PC-3 (cell line): ENCODE measurements around the gene TIGD2. TPM values are rescaled to one million over a fixed set of nuclear protein-coding genes. Genes with fewer than 3 reads are reported as not detected.

ENCODE experiments used
- ATAC-seq: fragments of 200-7000 bp; cut with Tn5 transposase; 2 replicates; pipeline ENCODE4 v1.9.1; 2020; ENCODE audit warnings: mild to moderate bottlenecking, moderate library complexity
- BruUV-seq: library from RNA; stranded (reverse); fragments of 400-500 nt; replicated peaks from 2 replicates; lab custom pipeline; 2021; lab: Mats Ljungman, UMichigan
- CTCF ChIA-PET: fragments of 300-600 bp; sonication (Branson Sonifier 250); formaldehyde crosslinking; loops from one replicate; lab custom pipeline; 2022; ENCODE audit warnings: antibody characterized with exemption; lab: Charles Lee
- POLR2A ChIA-PET: fragments of 300-600 bp; sonication (Branson Sonifier 250); formaldehyde crosslinking; loops from one replicate; lab custom pipeline; 2022; ENCODE audit warnings: antibody characterized with exemption; ENCODE audit not compliant: unreplicated experiment; lab: Charles Lee
- DNase-seq: peaks from one replicate; pipeline ENCODE4 v3.0.0-alpha.2; 2015
- H2AFZ ChIP-seq: fragments of 300-600 bp; sonication (generic); 2 replicates; pipeline ENCODE4 v1.6.0; 2016; ENCODE audit warnings: antibody characterized with exemption, low read length
- H3F3A ChIP-seq: fragments of 300-600 bp; sonication (generic); one replicate; pipeline ENCODE4 v1.6.0; 2017; ENCODE audit warnings: antibody characterized with exemption, low read length, control low read depth, mild to moderate bottlenecking; ENCODE audit not compliant: unreplicated experiment
- H3K27ac ChIP-seq: fragments of 300-600 bp; sonication (generic); 2 replicates; pipeline ENCODE4 v1.5.1; 2016; ENCODE audit warnings: mild to moderate bottlenecking, low read length
- H3K27me3 ChIP-seq: fragments of 300-600 bp; sonication (generic); 2 replicates; pipeline ENCODE4 v1.6.1; 2016; ENCODE audit warnings: low read length, mixed read lengths
- H3K36me3 ChIP-seq: fragments of 300-600 bp; sonication (generic); 2 replicates; pipeline ENCODE4 v1.6.1; 2016; ENCODE audit warnings: low read depth, mixed run types, low read length, mixed read lengths
- H3K4me1 ChIP-seq: fragments of 300-600 bp; sonication (generic); 2 replicates; pipeline ENCODE4 v1.5.1; 2016; ENCODE audit warnings: low read length; ENCODE audit not compliant: insufficient read depth
- H3K4me2 ChIP-seq: fragments of 300-600 bp; sonication (generic); 2 replicates; pipeline ENCODE4 v1.6.0; 2016; ENCODE audit warnings: low read length
- H3K4me3 ChIP-seq: fragments of 300-600 bp; sonication (generic); 2 replicates; pipeline ENCODE4 v1.5.1; 2016; ENCODE audit warnings: mild to moderate bottlenecking, low read length, mixed read lengths
- H3K79me2 ChIP-seq: fragments of 300-600 bp; sonication (generic); 2 replicates; pipeline ENCODE4 v1.6.1; 2017; ENCODE audit warnings: low read length, mixed read lengths
- H3K9ac ChIP-seq: fragments of 300-600 bp; sonication (generic); 2 replicates; pipeline ENCODE4 v1.6.0; 2016; ENCODE audit warnings: mild to moderate bottlenecking, low read length
- H3K9me2 ChIP-seq: fragments of 300-600 bp; sonication (generic); replicated peaks from 2 replicates; pipeline ENCODE4 v1.6.1; 2016; ENCODE audit warnings: mixed run types, low read length, mixed read lengths
- H3K9me3 ChIP-seq: fragments of 300-600 bp; sonication (generic); 2 replicates; pipeline ENCODE4 v1.6.1; 2016; ENCODE audit warnings: low read length, mixed read lengths
- H4K20me1 ChIP-seq: fragments of 300-600 bp; sonication (generic); 2 replicates; pipeline ENCODE4 v1.6.1; 2016; ENCODE audit warnings: low read length, mixed read lengths
- CTCF ChIP-seq: fragments of 300-600 bp; sonication (generic); conservative IDR thresholded peaks from 2 replicates; pipeline ENCODE4 v1.5.1; 2017; ENCODE audit warnings: antibody characterized with exemption, low read depth, mild to moderate bottlenecking, low read length
- EZH2 ChIP-seq: fragments of 300-600 bp; sonication (generic); IDR thresholded peaks from one replicate; pipeline ENCODE4 v1.6.1; 2017; ENCODE audit warnings: antibody characterized with exemption, mild to moderate bottlenecking, low read length; ENCODE audit not compliant: unreplicated experiment
- EZH2phosphoT487 ChIP-seq: fragments of 300-600 bp; sonication (generic); IDR thresholded peaks from 2 replicates; pipeline ENCODE4 v1.6.1; 2018; ENCODE audit warnings: mild to moderate bottlenecking, antibody characterized with exemption, low read length, borderline replicate concordance
- intact Hi-C: fragments of 100-400 bp; cut with micrococcal nuclease; formaldehyde crosslinking; loops from 2 replicates; pipeline ENCODE4 v1.9.0; 2023
- total RNA-seq: library from RNA; depleted of rRNA; stranded (reverse); fragments of >200 nt; gene quantifications from 2 replicates; pipeline ENCODE4 v1.2.3, GENCODE V29; 2014

Gene TIGD2
- total RNA-seq, 1 experiment from 2014 or later: 5.4 TPM

- Histone ChIP-seq H3K36me3 (0 out of 2 replicates have a peak, but pooled peaks cover 3% of the 10 kb centered on the region), H3K9me3 (no peaks in the 10 kb centered on the region), H2AFZ (no peak overlapping the region), H3K9ac (no peak overlapping the region), H3K79me2 (peaks cover 10% of the 10 kb centered on the region), H3K27me3 (no peaks in the 10 kb centered on the region), H4K20me1 (no peaks in the 10 kb centered on the region), H3K27ac (no peak overlapping the region), H3K4me1 (peaks cover 16% of the 10 kb centered on the region), H3F3A (no peaks in the 10 kb centered on the region), H3K4me2 (no peak overlapping the region), H3K9me2 (no peaks in the 10 kb centered on the region), H3K4me3 (no peak overlapping the region)
- ChIA-PET POLR2A (no interaction called here), CTCF (no interaction called here)
- no TSS peak for BruUV-seq
- ATAC-seq (no peak), DNase-seq (no peak)
- intact Hi-C loops: no loop called here
- TF ChIP-seq EZH2 (no peak), CTCF (no peak), EZH2phosphoT487 (no peak)
Measured at GRCh38 chr4:89117115-89117514, 5.8 kb downstream of the TIGD2 start.

GRCh38 chr4:89119166-89119565, 7.8 kb downstream of the TIGD2 start:
- H3K27me3 ChIP-seq: no peaks in the 10 kb centered on the region
- no peaks in the 10 kb centered on the region for H3F3A ChIP-seq
- H3K9ac ChIP-seq: no peak overlapping the region
- H3K27ac ChIP-seq: no peak overlapping the region
- ChIA-PET POLR2A (no interaction called here), CTCF (no interaction called here)
- TF ChIP-seq CTCF (no peak), EZH2 (no peak), EZH2phosphoT487 (no peak)
- ATAC-seq: peak; percentile 69
- no peak overlapping the region for H3K4me3 ChIP-seq
- H2AFZ ChIP-seq: no peak overlapping the region
- H4K20me1 ChIP-seq: no peaks in the 10 kb centered on the region
- H3K4me1 ChIP-seq: peaks cover 23% of the 10 kb centered on the region
- no peaks in the 10 kb centered on the region for H3K79me2 ChIP-seq
- H3K4me2 ChIP-seq: no peak overlapping the region
- no TSS peak for BruUV-seq
- intact Hi-C loops: no loop called here
- DNase-seq: peak; percentile 51
- no peaks in the 10 kb centered on the region for H3K9me2 ChIP-seq
- H3K36me3 ChIP-seq: no peaks in the 10 kb centered on the region
- no peaks in the 10 kb centered on the region for H3K9me3 ChIP-seq

- TF ChIP-seq EZH2phosphoT487 (no peak), CTCF (no peak), EZH2 (no peak)
- Histone ChIP-seq H3K9me2 (no peaks in the 10 kb centered on the region), H3K27me3 (no peaks in the 10 kb centered on the region), H3K36me3 (no peaks in the 10 kb centered on the region), H3K9ac (no peak overlapping the region), H3F3A (no peaks in the 10 kb centered on the region), H3K4me2 (no peak overlapping the region), H3K9me3 (no peaks in the 10 kb centered on the region), H4K20me1 (no peaks in the 10 kb centered on the region), H3K4me3 (no peak overlapping the region), H2AFZ (no peak overlapping the region), H3K27ac (no peak overlapping the region), H3K4me1 (peaks cover 27% of the 10 kb centered on the region), H3K79me2 (no peaks in the 10 kb centered on the region)
- ATAC-seq (no peak), DNase-seq (peak; percentile 33)
- ChIA-PET CTCF (no interaction called here), POLR2A (no interaction called here)
- intact Hi-C loops: no loop called here
- BruUV-seq: no TSS peak
Measured at GRCh38 chr4:89119836-89120235, 8.5 kb downstream of the TIGD2 start.
